Effector memory CD8-positive, alpha-beta T cell (primary cell): ENCODE results near the gene IST1.

ENCODE experiments used
- ATAC-seq: fragments of 150-1000 bp; cut with Tn5 transposase; replicated peaks from 2 replicates; pipeline ENCODE4 v1.10.0; 2021; ENCODE audit warnings: mild to moderate bottlenecking, moderate library complexity
- DNase-seq, 3 experiments: peaks; one replicate each; pipeline ENCODE4 v3.0.0; 2021
- H3K27ac Mint-ChIP-seq, 2 donors: one replicate each; pipeline ENCODE4 v1.8.0; 2022; ENCODE audit warnings: mild to moderate bottlenecking in 2 of 2, mixed read lengths in 2 of 2, moderate library complexity in 2 of 2
- H3K27me3 Mint-ChIP-seq, 2 donors: one replicate each; pipeline ENCODE4 v1.8.0; 2022; ENCODE audit warnings: mixed read lengths in 2 of 2
- H3K36me3 Mint-ChIP-seq: one replicate; pipeline ENCODE4 v1.8.0; 2022; ENCODE audit warnings: mild to moderate bottlenecking, moderate library complexity, mixed read lengths; ENCODE audit not compliant: insufficient read depth
- H3K4me1 Mint-ChIP-seq, 2 donors: one replicate each; pipeline ENCODE4 v1.8.0; 2022; ENCODE audit warnings: low read depth in 2 of 2, mixed read lengths in 2 of 2
- H3K4me3 Mint-ChIP-seq, 2 donors: one replicate each; pipeline ENCODE4 v1.8.0; 2022; ENCODE audit warnings: mild to moderate bottlenecking in 2 of 2, mixed read lengths in 2 of 2, moderate library complexity in 2 of 2
- H3K9me3 Mint-ChIP-seq, 2 donors: one replicate each; pipeline ENCODE4 v1.8.0; 2022; ENCODE audit warnings: mixed read lengths in 2 of 2

IST1 gene

DNA sequence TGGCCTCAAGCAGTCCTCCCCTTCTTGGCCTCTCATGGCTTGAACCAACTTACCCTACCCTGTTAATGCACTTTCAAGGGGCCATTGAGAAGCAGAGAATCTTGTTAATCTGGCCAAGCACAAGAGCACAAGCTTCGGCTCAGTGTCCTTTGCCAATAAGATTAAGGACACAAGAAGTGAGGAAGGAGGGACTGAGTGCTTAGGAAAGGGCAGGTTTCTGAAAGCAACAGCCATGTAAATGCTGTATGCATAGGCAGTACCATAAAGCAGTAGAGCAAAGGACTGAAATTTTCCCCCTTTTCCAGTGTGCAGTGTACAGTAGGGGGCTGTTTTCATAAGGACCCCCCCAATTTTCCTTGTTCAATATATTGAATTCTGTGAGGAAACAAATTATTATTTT is 37.7 kb downstream of the IST1 start:
- Mint-ChIP-seq H3K27me3 (no peaks in the 10 kb centered on the region), H3K4me3 (no peak overlapping the region), H3K27ac (no peak overlapping the region), H3K36me3 (peaks cover 52% of the 10 kb centered on the region), H3K9me3 (no peaks in the 10 kb centered on the region), H3K4me1 (peaks cover 5 to 6% of the 10 kb centered on the region in 2 donors)
- ATAC-seq (no peak), DNase-seq (no peak)

DNA sequence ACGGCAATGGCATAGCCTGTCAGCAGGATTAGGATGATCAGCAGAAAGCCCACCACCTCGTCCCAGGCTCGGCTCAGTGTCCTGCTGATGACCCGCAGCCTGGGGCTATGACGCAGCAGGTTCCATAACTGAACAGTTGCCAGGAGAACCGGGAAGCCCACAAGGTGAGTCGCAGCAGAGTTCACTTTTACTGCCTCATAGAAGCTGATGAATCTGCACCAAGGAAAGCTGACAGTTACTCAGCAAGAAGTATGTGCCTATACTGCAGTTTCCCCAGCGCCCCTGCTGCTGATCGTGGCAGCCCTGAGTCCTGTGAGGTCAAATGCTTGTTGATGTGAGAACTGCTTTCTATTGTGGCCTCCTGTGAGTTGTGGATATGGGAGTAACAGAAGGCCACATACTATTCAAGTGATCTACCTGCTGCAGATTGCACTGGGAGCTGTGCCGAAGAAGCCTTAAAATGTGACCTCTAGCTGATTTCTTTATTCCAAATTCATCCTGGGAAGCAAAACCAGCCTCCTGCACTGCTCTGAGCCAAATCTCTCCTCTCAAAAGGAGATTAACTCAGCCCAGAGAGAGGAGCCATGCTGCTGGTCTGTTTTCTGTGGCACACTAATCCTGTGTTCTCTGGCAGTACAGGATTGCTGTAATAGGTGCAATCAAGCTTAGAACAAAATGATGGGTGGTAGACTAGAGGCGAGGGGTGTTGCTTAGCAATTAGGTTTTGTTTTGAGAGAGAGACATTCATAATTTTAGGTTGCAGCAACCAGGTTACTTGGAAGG is 38.8 kb downstream of the IST1 start:
- peaks cover 4 to 5% of the 10 kb centered on the region in 2 donors for H3K4me1 Mint-ChIP-seq
- DNase-seq (no peak), ATAC-seq (no peak)
- no peak overlapping the region for H3K4me3 Mint-ChIP-seq
- peak overlapping the region; percentile 60 to 66 for H3K27ac Mint-ChIP-seq
- no peaks in the 10 kb centered on the region for H3K9me3 Mint-ChIP-seq
- H3K27me3 Mint-ChIP-seq = no peaks in the 10 kb centered on the region
- H3K36me3 Mint-ChIP-seq = peaks cover 41% of the 10 kb centered on the region

DNA sequence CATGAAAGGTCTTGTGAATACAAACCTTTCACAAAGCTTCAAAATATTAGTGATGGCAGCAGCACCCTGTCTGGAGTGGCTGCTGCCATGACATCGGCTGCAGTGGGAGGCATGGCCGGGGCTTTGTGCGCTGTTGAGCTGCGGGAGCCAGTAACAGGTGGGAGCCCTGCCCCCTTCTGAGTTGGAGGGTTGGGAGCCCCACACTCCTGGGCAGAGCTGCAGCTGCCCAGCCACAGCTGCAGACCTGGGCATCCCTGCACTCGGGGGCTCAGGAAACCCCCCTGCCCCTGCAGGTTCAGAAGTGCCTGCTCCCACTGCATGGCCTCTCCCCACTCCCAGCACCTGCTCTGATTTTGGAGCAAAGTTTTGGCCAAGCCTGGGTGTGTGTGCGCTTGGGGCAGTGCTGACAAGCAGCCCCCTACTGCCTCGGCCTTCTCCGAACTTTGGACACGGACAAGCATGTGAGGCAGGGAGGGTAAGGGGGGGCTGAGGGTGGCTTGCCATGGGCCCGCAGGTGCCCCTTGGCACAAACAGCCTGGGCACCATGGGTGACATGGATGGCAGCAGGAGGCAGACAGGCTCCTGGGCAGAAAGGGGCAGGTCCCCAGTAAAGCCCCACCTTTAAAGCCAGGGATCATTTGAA is 42.7 kb downstream of the IST1 start:
- ATAC-seq (no peak), DNase-seq (no peak)
- H3K4me1 Mint-ChIP-seq = peaks cover 0 to 4% of the 10 kb centered on the region in 2 donors
- peaks cover 8% of the 10 kb centered on the region for H3K36me3 Mint-ChIP-seq
- H3K27ac Mint-ChIP-seq = no peak overlapping the region
- no peak overlapping the region for H3K4me3 Mint-ChIP-seq
- no peaks in the 10 kb centered on the region for H3K27me3 Mint-ChIP-seq
- H3K9me3 Mint-ChIP-seq = no peaks in the 10 kb centered on the region

DNA sequence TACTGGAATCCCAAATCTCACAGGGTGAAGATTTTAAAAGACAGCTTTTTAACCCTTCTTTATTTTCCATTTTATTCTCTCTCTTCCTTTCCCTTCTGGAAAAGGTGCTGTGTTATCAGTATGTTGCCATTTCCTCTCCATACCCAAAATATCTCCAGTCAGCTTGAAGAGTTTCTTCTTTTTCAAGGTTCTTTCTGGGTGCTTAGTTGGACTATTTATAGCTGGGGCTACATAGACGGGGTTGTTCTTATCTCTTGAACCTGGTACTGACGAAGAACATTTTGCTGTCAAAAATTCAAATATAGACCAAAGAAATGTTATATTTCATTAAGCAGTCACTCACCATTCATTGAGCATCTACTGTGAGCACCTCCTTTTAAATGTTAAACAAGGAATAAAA is 48.6 kb downstream of the IST1 start:
- peaks cover 6% of the 10 kb centered on the region for H3K36me3 Mint-ChIP-seq
- ATAC-seq = no peak
- no peaks in the 10 kb centered on the region for H3K9me3 Mint-ChIP-seq
- H3K27me3 Mint-ChIP-seq = peaks cover 9 to 18% of the 10 kb centered on the region in 2 donors
- no peak overlapping the region for H3K27ac Mint-ChIP-seq
- peaks cover 1 to 4% of the 10 kb centered on the region in 2 donors for H3K4me1 Mint-ChIP-seq
- no peak for DNase-seq
- no peak overlapping the region for H3K4me3 Mint-ChIP-seq

DNA sequence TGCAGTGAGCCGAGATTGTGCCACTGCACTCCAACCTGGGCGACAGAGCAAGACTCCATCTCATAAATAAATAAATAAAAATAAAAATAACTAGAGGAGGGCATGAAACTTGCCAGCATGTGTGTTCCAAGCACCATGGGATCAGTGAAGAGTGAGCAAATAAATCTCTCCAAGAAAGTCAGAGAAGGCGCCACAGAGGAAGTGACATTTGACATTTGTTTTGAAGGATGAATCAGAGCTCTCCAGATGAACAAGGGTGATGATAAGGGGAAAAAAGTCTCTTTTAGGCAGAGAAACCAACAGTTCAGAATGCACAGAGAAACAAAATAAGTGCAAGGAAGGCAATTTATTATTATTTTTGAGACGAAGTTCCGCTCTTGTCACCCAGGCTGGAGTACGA is 50.3 kb downstream of the IST1 start:
- Mint-ChIP-seq H3K36me3 (peaks cover 6% of the 10 kb centered on the region), H3K4me1 (peaks cover 1 to 4% of the 10 kb centered on the region in 2 donors), H3K4me3 (no peak overlapping the region), H3K27ac (no peak overlapping the region), H3K27me3 (peaks cover 9 to 26% of the 10 kb centered on the region in 2 donors), H3K9me3 (no peaks in the 10 kb centered on the region)
- DNase-seq (no peak), ATAC-seq (no peak)

DNA sequence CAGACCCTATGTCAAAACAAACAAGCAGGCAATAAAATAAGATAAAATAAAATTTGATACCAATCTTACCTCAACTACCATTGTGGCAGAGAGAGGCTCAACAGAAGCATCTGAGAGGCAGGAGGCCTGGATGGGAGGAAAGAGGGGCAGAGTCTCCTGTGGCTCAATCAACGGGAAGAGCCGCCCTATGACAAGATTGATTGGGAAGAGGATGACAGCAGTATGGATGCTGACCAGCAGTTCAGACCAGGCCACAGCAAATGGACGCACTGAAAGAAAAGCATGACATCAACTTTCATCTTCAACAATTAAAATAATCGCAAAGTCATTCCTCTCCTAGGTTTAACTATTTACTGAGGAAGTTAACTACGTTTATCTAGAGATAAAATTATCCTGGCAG is 57.5 kb downstream of the IST1 start:
- ATAC-seq (no peak), DNase-seq (no peak)
- H3K9me3 Mint-ChIP-seq = no peaks in the 10 kb centered on the region
- peaks cover 1% of the 10 kb centered on the region for H3K36me3 Mint-ChIP-seq
- H3K27me3 Mint-ChIP-seq = peaks cover 0 to 25% of the 10 kb centered on the region in 2 donors
- H3K4me1 Mint-ChIP-seq = peaks cover 3 to 6% of the 10 kb centered on the region in 2 donors
- H3K4me3 Mint-ChIP-seq = no peak overlapping the region
- no peak overlapping the region for H3K27ac Mint-ChIP-seq

DNA sequence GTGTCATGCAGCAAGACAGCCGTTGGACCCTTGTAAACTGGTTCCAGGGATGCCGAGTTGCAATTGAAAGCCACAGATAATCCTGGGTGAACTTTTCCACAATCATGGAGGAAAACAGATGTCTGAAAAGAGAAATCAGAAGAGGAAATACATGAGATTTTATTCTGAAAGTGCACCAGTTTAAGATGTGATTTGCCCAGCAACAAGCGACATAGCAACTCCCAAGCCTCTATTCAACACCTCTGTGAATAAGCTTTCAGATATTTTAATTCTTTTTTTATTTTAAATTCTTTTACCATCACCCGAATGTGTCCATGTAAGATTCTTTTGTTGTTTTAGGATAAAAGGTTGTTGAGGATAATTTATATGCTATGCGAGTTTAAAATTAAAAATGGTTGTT is 58.8 kb downstream of the IST1 start:
- Mint-ChIP-seq H3K9me3 (no peaks in the 10 kb centered on the region), H3K36me3 (no peaks in the 10 kb centered on the region), H3K4me3 (no peak overlapping the region), H3K27ac (no peak overlapping the region), H3K27me3 (peaks cover 0 to 25% of the 10 kb centered on the region in 2 donors), H3K4me1 (peaks cover 3 to 6% of the 10 kb centered on the region in 2 donors)
- ATAC-seq (no peak), DNase-seq (no peak)

DNA sequence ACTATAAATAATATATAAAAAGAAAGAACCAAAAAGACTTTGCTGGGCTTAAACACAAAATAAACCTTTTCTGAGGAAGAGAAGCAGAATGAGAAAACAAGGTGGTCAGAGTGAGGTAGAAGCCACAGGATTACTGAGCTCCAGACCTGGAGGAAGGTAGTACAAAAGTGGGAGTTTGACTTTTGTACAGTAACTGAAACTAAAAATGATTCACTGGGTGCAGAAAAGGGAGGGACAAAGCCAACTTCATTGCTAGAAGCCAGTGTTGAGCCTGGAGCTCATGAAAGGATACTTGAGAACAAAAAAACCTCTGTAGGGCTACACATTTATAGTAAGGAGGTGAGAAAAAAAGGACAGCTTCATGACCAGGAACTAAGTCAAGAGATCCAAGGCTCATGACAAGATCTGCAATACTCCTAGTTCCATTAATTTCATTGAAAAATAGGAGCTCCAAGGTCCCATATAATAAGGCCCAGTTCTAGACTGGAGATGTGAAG is 59.4 kb downstream of the IST1 start:
- Mint-ChIP-seq H3K27me3 (peaks cover 0 to 23% of the 10 kb centered on the region in 2 donors), H3K36me3 (no peaks in the 10 kb centered on the region), H3K4me3 (no peak overlapping the region), H3K4me1 (peaks cover 3 to 6% of the 10 kb centered on the region in 2 donors), H3K9me3 (no peaks in the 10 kb centered on the region), H3K27ac (no peak overlapping the region)
- DNase-seq (no peak), ATAC-seq (no peak)

DNA sequence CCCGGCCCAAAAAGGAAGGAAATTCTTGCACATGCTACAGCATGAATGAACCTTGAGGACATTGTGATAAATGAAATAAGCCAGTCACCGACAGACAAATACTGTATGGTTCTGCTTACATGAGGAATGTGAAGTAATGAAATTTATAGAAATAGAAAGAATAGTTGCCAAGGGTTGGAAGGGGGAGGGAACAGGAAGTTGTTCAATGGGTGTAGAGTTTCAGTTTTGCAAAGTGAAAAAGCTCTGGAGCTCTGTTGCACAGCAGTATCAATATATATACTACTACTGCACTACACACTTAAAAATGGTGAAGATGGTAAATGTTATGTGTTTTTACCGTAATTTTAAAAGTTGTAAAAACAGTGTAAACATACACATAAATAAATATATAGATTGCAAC is 61.2 kb downstream of the IST1 start:
- no peak for DNase-seq
- no peak overlapping the region for H3K27ac Mint-ChIP-seq
- H3K9me3 Mint-ChIP-seq = no peaks in the 10 kb centered on the region
- no peaks in the 10 kb centered on the region for H3K36me3 Mint-ChIP-seq
- ATAC-seq = no peak
- H3K27me3 Mint-ChIP-seq = peaks cover 0 to 17% of the 10 kb centered on the region in 2 donors
- peaks cover 3 to 6% of the 10 kb centered on the region in 2 donors for H3K4me1 Mint-ChIP-seq
- H3K4me3 Mint-ChIP-seq = peak overlapping the region in 1 of 2 donors; percentile 24

DNA sequence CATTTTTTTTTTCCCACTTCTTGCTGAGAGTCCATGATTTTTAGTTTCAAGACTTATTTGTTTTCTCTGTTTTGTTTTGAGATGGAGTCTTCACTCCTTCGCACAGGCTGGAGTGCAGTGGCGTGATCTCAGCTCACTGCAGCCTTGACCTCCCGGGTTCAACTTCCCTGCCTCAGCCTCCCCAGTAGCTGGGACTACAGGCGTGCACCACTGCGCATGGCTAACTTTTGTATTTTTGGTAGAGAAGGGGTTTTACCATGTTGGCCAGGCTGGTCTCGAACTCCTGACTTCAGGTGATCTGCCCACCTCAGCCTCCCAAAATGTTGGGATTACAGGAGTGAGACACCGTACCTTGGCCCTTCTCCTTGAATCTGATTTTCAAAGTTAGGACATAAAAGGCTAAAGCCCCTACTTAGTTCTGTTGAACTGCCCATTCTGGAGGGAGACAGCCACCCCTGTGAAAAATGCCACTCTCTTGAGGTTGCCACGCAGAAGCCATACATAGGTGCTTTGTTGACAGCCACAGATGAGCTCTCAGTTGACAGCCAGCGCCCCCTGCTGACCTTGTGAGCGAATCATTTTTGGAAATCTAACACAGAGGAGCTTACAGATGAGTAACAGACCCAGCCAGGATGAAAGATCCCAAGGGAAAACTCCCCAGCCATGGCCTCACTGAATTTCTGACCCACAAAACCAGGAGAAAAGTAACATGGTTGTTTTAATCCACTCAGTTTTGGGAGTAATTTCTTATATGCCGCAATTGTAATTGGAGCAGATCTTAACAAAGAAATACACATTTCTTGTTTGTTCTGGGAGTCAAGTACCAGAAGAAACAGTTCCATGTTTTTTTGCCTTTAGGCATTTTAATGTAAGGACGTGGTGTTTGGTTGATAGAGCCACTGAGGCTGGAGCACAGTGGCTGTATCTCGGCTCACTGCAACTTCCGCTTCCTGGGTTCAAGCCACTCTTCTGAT is 66.0 kb downstream of the IST1 start:
- Mint-ChIP-seq H3K27me3 (peaks cover 0 to 5% of the 10 kb centered on the region in 2 donors), H3K36me3 (no peaks in the 10 kb centered on the region), H3K9me3 (no peaks in the 10 kb centered on the region), H3K4me1 (peaks cover 2 to 4% of the 10 kb centered on the region in 2 donors), H3K4me3 (no peak overlapping the region), H3K27ac (no peak overlapping the region)
- peak; percentile 71 to 76 (median 74) for DNase-seq
- peak; percentile 95 for ATAC-seq

DNA sequence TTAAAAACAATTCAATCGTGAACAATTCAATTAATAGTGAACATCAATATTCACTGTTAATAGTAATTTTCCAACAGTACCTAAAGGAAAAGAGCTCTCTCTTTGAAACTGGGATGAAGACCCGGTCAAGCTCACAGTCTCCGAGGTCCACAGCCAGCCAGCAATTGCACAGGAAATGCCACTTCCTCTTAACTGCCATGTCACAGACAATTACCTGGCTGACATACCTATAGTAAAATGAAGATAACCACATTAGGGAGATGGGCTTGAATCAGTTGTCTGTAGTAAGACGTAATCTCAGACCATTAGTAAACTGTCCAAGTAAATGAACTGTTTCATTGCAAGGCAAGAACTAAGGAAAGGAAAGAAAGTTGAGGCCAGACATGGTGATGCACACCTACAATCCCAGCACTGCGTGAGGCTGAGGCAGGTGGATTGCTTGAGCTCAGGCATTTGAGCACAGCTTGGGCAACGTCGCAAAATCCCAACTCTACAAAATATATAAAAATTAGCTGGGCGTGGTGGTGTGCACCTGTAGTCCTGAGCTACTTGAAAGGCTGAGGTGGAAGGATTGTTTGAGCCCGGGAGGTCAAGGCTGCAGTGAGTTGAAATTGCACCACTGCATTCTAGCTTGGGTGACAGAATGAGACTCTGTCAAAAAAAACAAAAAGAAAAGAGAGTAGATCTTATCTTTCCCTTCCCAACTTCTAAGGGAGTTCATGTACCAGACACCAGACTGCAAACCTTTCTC is 68.0 kb downstream of the IST1 start:
- Mint-ChIP-seq H3K4me3 (no peak overlapping the region), H3K4me1 (no peaks in the 10 kb centered on the region), H3K9me3 (no peaks in the 10 kb centered on the region), H3K27me3 (no peaks in the 10 kb centered on the region), H3K36me3 (no peaks in the 10 kb centered on the region), H3K27ac (no peak overlapping the region)
- no peak for ATAC-seq
- no peak for DNase-seq

DNA sequence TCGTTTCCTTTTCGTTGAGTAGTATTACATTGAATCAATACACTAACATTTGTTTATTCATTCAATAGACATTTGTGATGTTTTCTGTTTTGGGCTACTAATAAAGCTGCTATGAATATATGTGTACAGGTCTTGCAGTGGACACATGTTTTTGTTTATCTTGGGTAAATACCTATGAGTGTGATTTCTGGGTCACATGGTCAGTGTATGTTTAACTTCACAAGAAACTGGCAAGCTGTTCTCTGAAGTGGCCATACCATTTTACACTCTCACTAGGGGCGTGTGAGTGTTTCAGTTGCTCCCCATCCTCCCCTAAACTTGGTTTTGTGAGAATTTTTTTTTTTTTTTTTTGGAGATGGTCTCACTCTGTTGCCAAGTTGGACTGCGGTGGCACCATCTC is 69.9 kb downstream of the IST1 start:
- no peak for ATAC-seq
- H3K4me3 Mint-ChIP-seq = no peak overlapping the region
- DNase-seq = no peak
- no peaks in the 10 kb centered on the region for H3K4me1 Mint-ChIP-seq
- H3K27me3 Mint-ChIP-seq = no peaks in the 10 kb centered on the region
- H3K36me3 Mint-ChIP-seq = no peaks in the 10 kb centered on the region
- no peak overlapping the region for H3K27ac Mint-ChIP-seq
- H3K9me3 Mint-ChIP-seq = no peaks in the 10 kb centered on the region

DNA sequence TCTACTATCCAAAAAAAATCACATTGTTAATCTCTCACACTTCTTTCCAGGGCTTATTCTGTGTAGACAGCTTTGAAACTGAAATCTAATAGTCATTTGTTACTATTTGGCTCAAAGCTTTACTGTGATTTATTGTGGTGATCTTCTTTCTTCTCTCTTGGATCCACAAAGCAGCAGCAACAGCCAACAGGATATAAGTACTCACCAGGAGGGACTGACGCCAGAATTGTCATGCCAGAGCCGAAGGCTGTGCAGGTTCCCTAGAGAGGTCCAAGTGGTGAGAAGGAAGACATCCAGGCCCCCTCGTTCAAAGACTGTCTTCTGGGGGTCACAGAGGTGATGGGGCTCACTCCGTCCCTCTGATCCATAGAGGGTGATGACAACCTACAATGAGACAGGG is 71.6 kb downstream of the IST1 start:
- DNase-seq (no peak), ATAC-seq (no peak)
- H3K4me1 Mint-ChIP-seq = no peaks in the 10 kb centered on the region
- H3K9me3 Mint-ChIP-seq = no peaks in the 10 kb centered on the region
- H3K4me3 Mint-ChIP-seq = no peak overlapping the region
- H3K27ac Mint-ChIP-seq = no peak overlapping the region
- H3K36me3 Mint-ChIP-seq = no peaks in the 10 kb centered on the region
- H3K27me3 Mint-ChIP-seq = no peaks in the 10 kb centered on the region
